ENCODE data around the gene DMRT1. TPM values are rescaled to one million over a fixed set of nuclear protein-coding genes. Genes with fewer than 3 reads are reported as not detected.

Gene DMRT1
- total RNA-seq, 1 donor from 2014 or later: not detected

- Histone ChIP-seq H3K9ac (ENCODE audit: low read length) (no peak overlapping the region), H3K79me2 (ENCODE audit: insufficient read depth, low read length) (no peaks in the 10 kb centered on the region), H3K4me2 (ENCODE audit: low read length) (no peak overlapping the region), H3K4me3 (ENCODE audit: insufficient read depth, low read depth, low read length) (no peak overlapping the region), H3K36me3 (ENCODE audit: insufficient read depth, low read length) (no peaks in the 10 kb centered on the region), H3K9me3 (ENCODE audit: insufficient read depth, low read depth, low read length) (peaks cover 2% of the 10 kb centered on the region), H3K27ac (ENCODE audit: low read depth, low read length) (no peak overlapping the region), H3K4me1 (ENCODE audit: insufficient read depth, low read length) (no peaks in the 10 kb centered on the region), H2AFZ (ENCODE audit: low read depth, low read length) (no peak overlapping the region), H3K27me3 (ENCODE audit: insufficient read depth, low read length) (no peaks in the 10 kb centered on the region), H4K20me1 (ENCODE audit: insufficient read depth, low read length) (no peaks in the 10 kb centered on the region)
- no peak overlapping the region for H3K27ac Mint-ChIP-seq (ENCODE audit: unreplicated experiment)
- no peak overlapping the region for H3K4me3 Mint-ChIP-seq (ENCODE audit: unreplicated experiment)
- H3K4me1 Mint-ChIP-seq (ENCODE audit: low read depth, unreplicated experiment): no peaks in the 10 kb centered on the region
- H3K9me3 Mint-ChIP-seq (ENCODE audit: unreplicated experiment): peaks cover 2% of the 10 kb centered on the region
- FAIRE-seq (no peak), DNase-seq (ENCODE audit: low read depth) (no peak)
- TF ChIP-seq EZH2 (IDR thresholded peaks at IDR 0.05; ENCODE audit: insufficient read depth, low read length) (no peak), CTCF (IDR thresholded peaks at IDR 0.05; ENCODE audit: insufficient read depth, low read depth, low read length) (no peak)
- no peaks in the 10 kb centered on the region for H3K36me3 Mint-ChIP-seq (ENCODE audit: low read depth, unreplicated experiment)
- H3K27me3 Mint-ChIP-seq (ENCODE audit: low read depth, unreplicated experiment): peaks cover 12% of the 10 kb centered on the region
Measured at GRCh38 chr9:950139-950538, 108.6 kb downstream of the DMRT1 start.

GRCh38 chr9:952546-952945 lies 111.0 kb downstream of the DMRT1 start:
- Histone ChIP-seq H3K27ac (ENCODE audit: low read depth, low read length) (no peak overlapping the region), H4K20me1 (ENCODE audit: insufficient read depth, low read length) (no peaks in the 10 kb centered on the region), H3K9me3 (ENCODE audit: insufficient read depth, low read depth, low read length) (no peaks in the 10 kb centered on the region), H3K9ac (ENCODE audit: low read length) (no peak overlapping the region), H3K79me2 (ENCODE audit: insufficient read depth, low read length) (no peaks in the 10 kb centered on the region), H3K4me1 (ENCODE audit: insufficient read depth, low read length) (no peaks in the 10 kb centered on the region), H3K4me2 (ENCODE audit: low read length) (no peak overlapping the region), H2AFZ (ENCODE audit: low read depth, low read length) (no peak overlapping the region), H3K27me3 (ENCODE audit: insufficient read depth, low read length) (no peaks in the 10 kb centered on the region), H3K36me3 (ENCODE audit: insufficient read depth, low read length) (no peaks in the 10 kb centered on the region), H3K4me3 (ENCODE audit: insufficient read depth, low read depth, low read length) (no peak overlapping the region)
- TF ChIP-seq EZH2 (IDR thresholded peaks at IDR 0.05; ENCODE audit: insufficient read depth, low read length) (no peak), CTCF (IDR thresholded peaks at IDR 0.05; ENCODE audit: insufficient read depth, low read depth, low read length) (no peak)
- H3K4me3 Mint-ChIP-seq (ENCODE audit: unreplicated experiment): no peak overlapping the region
- no peak for FAIRE-seq
- no peaks in the 10 kb centered on the region for H3K4me1 Mint-ChIP-seq (ENCODE audit: low read depth, unreplicated experiment)
- no peak overlapping the region for H3K27ac Mint-ChIP-seq (ENCODE audit: unreplicated experiment)
- H3K9me3 Mint-ChIP-seq (ENCODE audit: unreplicated experiment): peaks cover 2% of the 10 kb centered on the region
- no peaks in the 10 kb centered on the region for H3K36me3 Mint-ChIP-seq (ENCODE audit: low read depth, unreplicated experiment)
- DNase-seq (ENCODE audit: low read depth): no peak
- peaks cover 17% of the 10 kb centered on the region for H3K27me3 Mint-ChIP-seq (ENCODE audit: low read depth, unreplicated experiment)

- DNase-seq (ENCODE audit: low read depth) (no peak), FAIRE-seq (no peak)
- Histone ChIP-seq H3K9me3 (ENCODE audit: insufficient read depth, low read depth, low read length) (no peaks in the 10 kb centered on the region), H3K4me3 (ENCODE audit: insufficient read depth, low read depth, low read length) (no peak overlapping the region), H2AFZ (ENCODE audit: low read depth, low read length) (no peak overlapping the region), H3K4me2 (ENCODE audit: low read length) (no peak overlapping the region), H3K4me1 (ENCODE audit: insufficient read depth, low read length) (no peaks in the 10 kb centered on the region), H3K27ac (ENCODE audit: low read depth, low read length) (no peak overlapping the region), H4K20me1 (ENCODE audit: insufficient read depth, low read length) (no peaks in the 10 kb centered on the region), H3K27me3 (ENCODE audit: insufficient read depth, low read length) (no peaks in the 10 kb centered on the region), H3K36me3 (ENCODE audit: insufficient read depth, low read length) (no peaks in the 10 kb centered on the region), H3K9ac (ENCODE audit: low read length) (no peak overlapping the region), H3K79me2 (ENCODE audit: insufficient read depth, low read length) (no peaks in the 10 kb centered on the region)
- Mint-ChIP-seq H3K9me3 (ENCODE audit: unreplicated experiment) (no peaks in the 10 kb centered on the region), H3K27ac (ENCODE audit: unreplicated experiment) (no peak overlapping the region), H3K27me3 (ENCODE audit: low read depth, unreplicated experiment) (peaks cover 39% of the 10 kb centered on the region), H3K36me3 (ENCODE audit: low read depth, unreplicated experiment) (no peaks in the 10 kb centered on the region), H3K4me1 (ENCODE audit: low read depth, unreplicated experiment) (peaks cover 6% of the 10 kb centered on the region), H3K4me3 (ENCODE audit: unreplicated experiment) (no peak overlapping the region)
- TF ChIP-seq EZH2 (IDR thresholded peaks at IDR 0.05; ENCODE audit: insufficient read depth, low read length): no peak
- TF ChIP-seq CTCF (IDR thresholded peaks at IDR 0.05; ENCODE audit: insufficient read depth, low read depth, low read length): no peak
Measured at GRCh38 chr9:959105-959504, 117.6 kb downstream of the DMRT1 start.
